Astrocyte of the cerebellum (primary cell): ENCODE data around the gene ARHGEF12.

Experiments
- DNase-seq: peaks from one replicate; pipeline ENCODE4 v3.0.0-alpha.2; 2011; ENCODE audit warnings: low read depth
- H3K4me3 ChIP-seq: 2 replicates; pipeline ENCODE4 v1.5.1; 2011; ENCODE audit warnings: mild to moderate bottlenecking, low read depth, low read length, moderate library complexity
- CTCF ChIP-seq: IDR thresholded peaks from 2 replicates; pipeline ENCODE4 v1.5.1; 2012; ENCODE audit warnings: low read length, low read depth, moderate library complexity, mild to moderate bottlenecking; ENCODE audit errors: missing control alignments
- in situ Hi-C: cut with HindIII; loops from 2 replicates; pipeline ENCODE4 v1.10.0; 2017; ENCODE audit warnings: low sequenced_read_pairs

ARHGEF12 gene

GRCh38 chr11:120442031-120442430 is 105.8 kb downstream of the ARHGEF12 start:
- in situ Hi-C loops, result no loop called here
- DNase-seq, result no peak
- TF ChIP-seq CTCF, result no peak
- H3K4me3 ChIP-seq, result no peak overlapping the region

GRCh38 chr11:120446802-120447201 is 110.6 kb downstream of the ARHGEF12 start:
- no peak for DNase-seq
- in situ Hi-C loops, result no loop called here
- no peak overlapping the region for H3K4me3 ChIP-seq
- no peak for TF ChIP-seq CTCF

- TF ChIP-seq CTCF, result no peak
- no peak overlapping the region for H3K4me3 ChIP-seq
- no peak for DNase-seq
- in situ Hi-C loops, result no loop called here
Measured at GRCh38 chr11:120448240-120448639, 112.0 kb downstream of the ARHGEF12 start.

- in situ Hi-C loops, result no loop called here
- no peak for TF ChIP-seq CTCF
- DNase-seq, result no peak
- no peak overlapping the region for H3K4me3 ChIP-seq
Measured at GRCh38 chr11:120455487-120455886, 119.3 kb downstream of the ARHGEF12 start.

- H3K4me3 ChIP-seq, result no peak overlapping the region
- no peak for TF ChIP-seq CTCF
- in situ Hi-C loops, result no loop called here
- DNase-seq, result no peak
Measured at GRCh38 chr11:120457996-120458395, 121.8 kb downstream of the ARHGEF12 start.

- no peak overlapping the region for H3K4me3 ChIP-seq
- in situ Hi-C loops, result no loop called here
- TF ChIP-seq CTCF, result no peak
- DNase-seq, result no peak
Measured at GRCh38 chr11:120462825-120463224, 126.6 kb downstream of the ARHGEF12 start.

GRCh38 chr11:120465921-120466534 is 129.8 kb downstream of the ARHGEF12 start:
- in situ Hi-C loops, result no loop called here
- DNase-seq, result no peak
- H3K4me3 ChIP-seq, result no peak overlapping the region
- no peak for TF ChIP-seq CTCF
